Measurements from ENCODE around the gene GADD45B. TPM values are rescaled to one million over a fixed set of nuclear protein-coding genes. Genes with fewer than 3 reads are reported as not detected.

Gene GADD45B
- total RNA-seq, 1 donor from 2014 or later = 25.8 TPM

DNA sequence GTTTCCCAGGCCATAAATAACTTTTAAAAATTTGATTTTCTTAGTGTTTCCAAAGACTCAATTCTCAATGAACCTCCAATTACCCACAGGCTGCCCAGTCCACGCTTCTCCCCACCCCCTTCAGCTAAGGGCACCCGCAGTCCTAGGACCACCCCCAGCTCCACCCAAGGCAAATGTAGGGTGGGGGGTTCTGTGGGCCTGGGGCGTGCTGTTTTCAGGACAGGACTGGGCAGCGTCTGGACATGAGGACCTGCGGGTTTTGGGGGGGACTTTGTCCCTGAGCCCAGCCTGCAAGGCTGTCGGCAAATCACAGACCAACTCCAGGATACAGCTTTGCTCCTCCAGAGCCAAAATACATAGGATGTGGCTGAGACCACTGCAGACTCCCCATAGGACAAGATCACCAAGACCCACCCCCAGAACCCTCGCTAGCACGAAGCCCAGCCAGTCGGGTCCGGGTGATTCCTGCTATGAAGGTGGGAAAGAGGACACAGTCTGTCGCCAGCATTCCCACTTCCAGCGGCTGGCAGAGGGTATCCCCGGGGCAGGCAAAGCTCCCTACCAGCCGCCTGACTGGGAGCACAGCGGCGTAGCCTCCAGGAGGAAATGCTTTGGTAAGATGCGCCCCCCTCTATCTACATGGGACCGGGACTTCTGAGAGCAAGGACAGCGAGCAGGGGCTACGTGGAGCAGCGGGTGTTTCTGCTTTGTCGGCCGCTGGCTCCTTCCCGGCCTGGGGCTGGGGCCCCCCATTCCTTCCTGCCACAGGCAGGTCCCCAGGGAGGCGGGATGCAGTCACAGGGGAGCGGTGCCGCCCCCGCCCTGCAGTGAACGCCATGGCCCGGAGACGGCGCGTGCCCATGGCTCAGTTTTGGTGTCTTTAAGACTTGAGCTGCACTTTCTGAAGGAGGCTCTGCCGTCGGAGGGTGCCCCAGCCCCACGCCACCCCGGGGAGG, 46.9 kb upstream of the GADD45B start:
- H3K27me3 ChIP-seq (ENCODE audit: control insufficient read depth, insufficient read depth, low read length) = no peaks in the 10 kb centered on the region
- no peak for DNase-seq (ENCODE audit: low read depth)
- TF ChIP-seq, protein P1, sequence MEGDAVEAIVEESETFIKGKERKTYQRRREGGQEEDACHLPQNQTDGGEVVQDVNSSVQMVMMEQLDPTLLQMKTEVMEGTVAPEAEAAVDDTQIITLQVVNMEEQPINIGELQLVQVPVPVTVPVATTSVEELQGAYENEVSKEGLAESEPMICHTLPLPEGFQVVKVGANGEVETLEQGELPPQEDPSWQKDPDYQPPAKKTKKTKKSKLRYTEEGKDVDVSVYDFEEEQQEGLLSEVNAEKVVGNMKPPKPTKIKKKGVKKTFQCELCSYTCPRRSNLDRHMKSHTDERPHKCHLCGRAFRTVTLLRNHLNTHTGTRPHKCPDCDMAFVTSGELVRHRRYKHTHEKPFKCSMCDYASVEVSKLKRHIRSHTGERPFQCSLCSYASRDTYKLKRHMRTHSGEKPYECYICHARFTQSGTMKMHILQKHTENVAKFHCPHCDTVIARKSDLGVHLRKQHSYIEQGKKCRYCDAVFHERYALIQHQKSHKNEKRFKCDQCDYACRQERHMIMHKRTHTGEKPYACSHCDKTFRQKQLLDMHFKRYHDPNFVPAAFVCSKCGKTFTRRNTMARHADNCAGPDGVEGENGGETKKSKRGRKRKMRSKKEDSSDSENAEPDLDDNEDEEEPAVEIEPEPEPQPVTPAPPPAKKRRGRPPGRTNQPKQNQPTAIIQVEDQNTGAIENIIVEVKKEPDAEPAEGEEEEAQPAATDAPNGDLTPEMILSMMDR (IDR thresholded peaks at IDR 0.05; ENCODE audit: insufficient read depth, low read length, severe bottlenecking) = no peak
- H3K4me3 ChIP-seq (ENCODE audit: low read depth, low read length) = no peak overlapping the region
- FAIRE-seq = no peak
- H3K36me3 ChIP-seq (ENCODE audit: control insufficient read depth, insufficient read depth, low read length) = peaks cover 17% of the 10 kb centered on the region

DNA sequence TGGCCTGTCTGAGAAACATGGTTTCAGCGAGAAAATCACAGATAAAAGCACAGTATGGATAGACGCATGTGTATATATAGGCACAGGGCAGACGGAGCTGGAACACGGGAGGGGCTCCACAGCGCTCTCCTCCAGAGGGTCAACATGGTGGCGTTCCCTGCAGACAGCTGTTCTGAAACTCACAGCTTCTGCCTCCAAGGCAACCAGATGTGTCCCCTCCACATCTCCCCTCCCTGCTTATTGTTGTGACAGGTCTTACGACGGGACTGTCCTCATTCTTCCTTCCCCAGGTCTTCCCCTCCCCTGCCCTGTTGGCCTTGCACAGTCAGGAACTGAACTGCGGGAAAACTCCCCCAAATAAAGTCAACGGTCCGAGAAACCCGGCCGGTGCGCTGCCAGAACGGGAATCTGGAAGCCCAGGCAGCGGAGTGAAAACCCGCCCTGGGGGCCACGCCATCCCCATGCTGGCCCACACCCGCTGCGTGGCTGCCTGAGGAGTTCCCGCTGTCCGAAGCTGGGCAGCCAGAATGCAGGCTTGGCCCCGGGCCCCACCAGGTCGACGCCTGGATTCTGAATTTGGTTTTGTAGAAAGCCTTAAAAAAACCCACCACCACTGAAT, 45.9 kb upstream of the GADD45B start:
- TF ChIP-seq, protein P1 (IDR thresholded peaks at IDR 0.05; ENCODE audit: insufficient read depth, low read length, severe bottlenecking) = no peak
- Histone ChIP-seq H3K4me3 (ENCODE audit: low read depth, low read length) (no peak overlapping the region), H3K36me3 (ENCODE audit: control insufficient read depth, insufficient read depth, low read length) (peaks cover 19% of the 10 kb centered on the region), H3K27me3 (ENCODE audit: control insufficient read depth, insufficient read depth, low read length) (no peaks in the 10 kb centered on the region)
- FAIRE-seq = no peak
- no peak for DNase-seq (ENCODE audit: low read depth)

DNA sequence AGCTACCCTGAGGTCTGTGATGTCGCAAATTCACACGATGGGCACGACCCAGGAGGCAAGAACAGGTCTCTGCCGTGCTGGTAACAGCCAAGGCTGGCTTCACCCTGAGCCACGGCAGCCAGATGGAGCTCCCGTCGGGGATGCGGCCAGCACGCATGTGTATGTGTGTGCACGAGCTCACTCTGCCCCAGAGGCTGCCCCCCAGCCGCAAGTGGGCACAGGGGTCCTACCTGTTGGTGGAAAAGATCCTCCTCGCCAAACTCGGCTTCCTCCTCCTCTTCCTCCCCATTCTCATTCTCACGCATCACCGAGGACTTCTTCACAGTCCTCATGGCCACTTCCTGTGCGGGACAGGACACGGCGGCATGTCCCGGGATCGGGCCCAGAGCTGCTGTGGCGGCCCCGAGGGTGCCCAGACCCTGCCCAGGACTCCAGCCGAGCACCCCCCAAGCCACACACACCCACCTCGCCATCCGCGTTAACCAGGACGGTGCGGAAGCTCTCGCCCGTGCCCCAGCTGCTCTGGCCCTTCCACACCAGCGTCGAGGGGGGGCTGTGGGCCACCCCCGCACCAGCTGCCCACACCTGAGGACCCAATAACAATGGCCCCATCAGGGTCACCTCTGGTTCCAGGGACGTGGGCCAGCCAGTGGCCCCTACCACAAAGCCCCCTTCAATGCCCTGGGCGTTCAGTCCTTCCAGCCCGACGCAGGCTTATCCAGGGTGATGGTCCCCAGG, 44.4 kb upstream of the GADD45B start:
- H3K4me3 ChIP-seq (ENCODE audit: low read depth, low read length) = no peak overlapping the region
- no peaks in the 10 kb centered on the region for H3K27me3 ChIP-seq (ENCODE audit: control insufficient read depth, insufficient read depth, low read length)
- DNase-seq (ENCODE audit: low read depth) = no peak
- peaks cover 10% of the 10 kb centered on the region for H3K36me3 ChIP-seq (ENCODE audit: control insufficient read depth, insufficient read depth, low read length)
- FAIRE-seq = no peak
- TF ChIP-seq, protein P1 (IDR thresholded peaks at IDR 0.05; ENCODE audit: insufficient read depth, low read length, severe bottlenecking) = no peak

- DNase-seq (ENCODE audit: low read depth) (no peak), FAIRE-seq (no peak)
- H3K36me3 ChIP-seq (ENCODE audit: control insufficient read depth, insufficient read depth, low read length) = peaks cover 12% of the 10 kb centered on the region
- H3K4me3 ChIP-seq (ENCODE audit: low read depth, low read length) = no peak overlapping the region
- no peaks in the 10 kb centered on the region for H3K27me3 ChIP-seq (ENCODE audit: control insufficient read depth, insufficient read depth, low read length)
- TF ChIP-seq, protein P1 (IDR thresholded peaks at IDR 0.05; ENCODE audit: insufficient read depth, low read length, severe bottlenecking) = no peak
Measured at GRCh38 chr19:2432131-2432848, 43.6 kb upstream of the GADD45B start.

DNA sequence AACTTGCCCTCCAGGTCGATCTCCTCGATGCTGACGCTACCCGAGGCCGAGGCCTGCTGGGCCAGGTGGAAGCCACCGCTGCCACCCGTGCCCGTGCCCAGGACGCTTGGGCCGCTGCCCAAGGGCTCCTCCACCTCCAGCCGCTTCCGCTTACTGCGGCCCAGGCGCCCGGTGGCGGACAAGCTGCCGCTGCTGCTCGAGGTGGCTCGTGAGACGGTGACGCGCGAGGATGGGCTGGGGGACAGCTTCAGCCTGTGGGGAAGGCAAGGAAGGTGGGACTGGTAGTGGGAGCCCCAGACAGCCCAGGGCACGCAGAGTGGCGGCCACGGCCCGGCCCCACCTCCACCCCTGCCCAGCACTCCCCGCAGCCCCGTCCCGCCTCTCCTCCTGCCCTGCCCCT, 42.1 kb upstream of the GADD45B start:
- Histone ChIP-seq H3K36me3 (ENCODE audit: control insufficient read depth, insufficient read depth, low read length) (peaks cover 20% of the 10 kb centered on the region), H3K27me3 (ENCODE audit: control insufficient read depth, insufficient read depth, low read length) (no peaks in the 10 kb centered on the region), H3K4me3 (ENCODE audit: low read depth, low read length) (no peak overlapping the region)
- DNase-seq (ENCODE audit: low read depth) (no peak), FAIRE-seq (no peak)
- TF ChIP-seq, protein P1 (IDR thresholded peaks at IDR 0.05; ENCODE audit: insufficient read depth, low read length, severe bottlenecking) = no peak
